ENCODE results near the gene IL3RA.
"Not testable (repeated sequence)": the region's sequence is repeated elsewhere in the genome, so short reads cannot be mapped to it uniquely, and the experiment has no call there.

IL3RA gene

DNA sequence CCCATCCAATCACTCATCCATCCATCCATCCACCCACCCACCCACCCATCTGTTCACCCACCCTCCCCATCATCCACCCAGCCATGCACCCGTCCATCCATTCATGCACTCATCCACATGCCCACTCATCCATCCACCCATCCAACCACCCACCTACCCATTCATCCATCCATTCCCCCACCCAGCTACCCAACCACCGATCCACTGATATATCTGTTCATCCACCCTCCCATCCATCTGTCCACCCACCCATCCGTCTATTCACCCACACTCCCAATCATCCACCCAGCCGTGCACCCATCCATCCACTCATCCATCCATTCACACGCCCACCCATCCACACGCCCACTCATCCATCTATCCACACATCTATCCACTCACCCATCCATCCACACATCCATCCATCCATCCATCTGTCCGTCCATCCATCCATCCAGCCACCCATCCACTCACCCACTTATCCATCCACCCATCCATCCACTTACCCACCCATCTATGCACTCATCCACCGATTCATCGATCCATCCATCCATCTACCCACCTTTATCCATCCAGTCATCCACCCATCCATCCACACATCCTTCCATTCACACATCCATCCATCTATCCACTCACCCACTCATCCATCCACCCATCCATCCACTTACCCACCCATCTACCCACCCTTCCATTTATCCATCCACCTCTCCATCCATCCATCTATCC is 87.7 kb downstream of the IL3RA start:
- TF ChIP-seq, protein P1, sequence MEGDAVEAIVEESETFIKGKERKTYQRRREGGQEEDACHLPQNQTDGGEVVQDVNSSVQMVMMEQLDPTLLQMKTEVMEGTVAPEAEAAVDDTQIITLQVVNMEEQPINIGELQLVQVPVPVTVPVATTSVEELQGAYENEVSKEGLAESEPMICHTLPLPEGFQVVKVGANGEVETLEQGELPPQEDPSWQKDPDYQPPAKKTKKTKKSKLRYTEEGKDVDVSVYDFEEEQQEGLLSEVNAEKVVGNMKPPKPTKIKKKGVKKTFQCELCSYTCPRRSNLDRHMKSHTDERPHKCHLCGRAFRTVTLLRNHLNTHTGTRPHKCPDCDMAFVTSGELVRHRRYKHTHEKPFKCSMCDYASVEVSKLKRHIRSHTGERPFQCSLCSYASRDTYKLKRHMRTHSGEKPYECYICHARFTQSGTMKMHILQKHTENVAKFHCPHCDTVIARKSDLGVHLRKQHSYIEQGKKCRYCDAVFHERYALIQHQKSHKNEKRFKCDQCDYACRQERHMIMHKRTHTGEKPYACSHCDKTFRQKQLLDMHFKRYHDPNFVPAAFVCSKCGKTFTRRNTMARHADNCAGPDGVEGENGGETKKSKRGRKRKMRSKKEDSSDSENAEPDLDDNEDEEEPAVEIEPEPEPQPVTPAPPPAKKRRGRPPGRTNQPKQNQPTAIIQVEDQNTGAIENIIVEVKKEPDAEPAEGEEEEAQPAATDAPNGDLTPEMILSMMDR (IDR thresholded peaks at IDR 0.05; ENCODE audit: low read depth, low read length): no peak
- DNase-seq (ENCODE audit: extremely low read depth, low read depth): no peak

DNA sequence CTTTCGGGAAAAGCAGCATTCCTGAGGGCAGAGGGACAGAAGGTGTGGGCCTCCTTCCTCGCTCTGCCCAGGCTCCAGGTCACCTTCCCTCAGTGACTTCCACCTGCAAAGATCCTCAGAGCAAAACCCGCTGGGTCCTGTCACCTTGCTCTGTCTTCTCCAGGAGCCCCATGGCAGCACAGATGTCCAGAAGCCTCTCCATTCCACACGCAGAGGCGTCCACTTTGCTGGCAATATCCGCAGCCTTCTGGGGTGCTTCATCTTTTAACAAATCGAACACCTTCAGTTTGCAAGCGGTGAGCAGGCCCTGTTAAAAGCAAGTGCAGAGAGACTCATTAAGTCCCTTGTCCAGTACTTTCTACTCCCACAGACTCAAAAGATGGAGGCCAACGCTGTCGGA is 88.8 kb downstream of the IL3RA start:
- no peak for DNase-seq (ENCODE audit: extremely low read depth, low read depth)
- TF ChIP-seq, protein P1 (IDR thresholded peaks at IDR 0.05; ENCODE audit: low read depth, low read length): no peak

DNA sequence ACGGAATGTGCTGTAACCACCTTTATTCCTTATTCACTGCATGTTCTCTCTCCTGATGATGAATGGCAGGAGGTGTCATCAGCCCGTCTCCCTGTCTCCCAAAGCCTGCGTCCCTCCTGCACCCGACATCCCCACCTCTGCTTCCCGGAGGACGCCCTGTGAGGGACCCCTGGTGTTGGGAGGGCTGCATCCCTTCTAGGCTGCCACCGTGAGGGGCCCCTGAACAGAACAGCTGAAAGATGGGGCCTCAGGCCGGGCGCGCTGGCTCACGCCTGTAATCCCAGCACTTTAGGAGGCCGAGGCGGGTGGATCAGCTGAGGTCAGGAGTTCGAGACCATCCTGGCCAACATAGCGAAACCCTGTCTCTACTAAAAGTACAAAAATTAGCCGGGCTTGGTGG is 89.7 kb downstream of the IL3RA start:
- DNase-seq (ENCODE audit: extremely low read depth, low read depth): not testable (repeated sequence)

DNA sequence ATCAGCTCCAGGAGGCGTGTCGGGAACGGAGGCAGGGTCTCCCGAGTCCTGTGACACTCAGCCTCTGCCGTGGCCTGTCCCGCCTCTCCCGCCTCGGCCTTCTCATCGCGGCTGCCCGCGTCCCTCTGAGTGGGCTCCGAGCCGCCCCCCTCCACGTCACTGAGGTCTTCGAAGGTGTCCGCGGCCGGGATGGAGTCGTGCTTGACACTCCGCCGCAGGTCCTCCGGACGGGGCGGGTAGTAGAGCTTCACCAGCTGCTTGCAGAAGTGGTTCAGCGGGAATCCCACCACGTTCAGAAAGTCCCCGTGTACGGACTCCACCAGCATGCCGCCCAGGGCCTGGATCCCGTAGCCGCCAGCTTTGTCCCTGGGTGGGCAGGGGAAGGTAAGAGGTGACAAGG is 91.2 kb downstream of the IL3RA start:
- TF ChIP-seq, protein P1 (IDR thresholded peaks at IDR 0.05; ENCODE audit: low read depth, low read length): no peak
- no peak for DNase-seq (ENCODE audit: extremely low read depth, low read depth)

DNA sequence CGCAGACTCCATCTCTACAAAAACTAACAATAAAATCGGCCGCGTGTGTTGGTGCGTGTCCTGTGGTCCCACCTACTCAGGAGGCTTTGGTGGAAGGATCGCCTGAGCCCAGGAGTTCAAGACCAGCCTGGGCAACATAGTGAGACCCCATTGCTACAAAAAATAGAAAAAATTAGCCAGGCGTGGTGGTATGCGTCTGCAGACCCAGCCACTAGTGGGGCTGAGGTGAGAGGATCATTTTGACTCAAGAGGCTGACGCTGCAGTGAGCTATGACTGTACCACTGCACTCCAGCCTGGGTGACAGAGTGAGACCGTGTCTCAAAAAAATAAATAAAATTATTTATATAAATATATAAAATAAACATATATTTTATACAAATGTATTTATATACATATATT is 93.9 kb downstream of the IL3RA start:
- TF ChIP-seq, protein P1 (IDR thresholded peaks at IDR 0.05; ENCODE audit: low read depth, low read length): no peak
- no peak for DNase-seq (ENCODE audit: extremely low read depth, low read depth)
